ENCODE data around the gene MTERF2. TPM values are rescaled to one million over a fixed set of nuclear protein-coding genes. Genes with fewer than 3 reads are reported as not detected.

Gene MTERF2
- total and polyA plus RNA-seq, 2 of the 13 experiments (the other 11 are each of a cell fraction or from before 2014, with no cell fraction given): 8.0 to 11.6 TPM

- TF ChIP-seq TIGD3 (CRISPR knock-in tag; IDR thresholded peaks at IDR 0.05; ENCODE audit: borderline replicate concordance): no peak
- TF ChIP-seq STAT5B (CRISPR knock-in tag; IDR thresholded peaks at IDR 0.05): no peak
- TF ChIP-seq ZIK1 (CRISPR knock-in tag; IDR thresholded peaks at IDR 0.05; ENCODE audit: borderline replicate concordance, low read depth): no peak
- no peak for TF ChIP-seq ZKSCAN8 (CRISPR knock-in tag; IDR thresholded peaks at IDR 0.05; ENCODE audit: borderline replicate concordance)
- no peak for TF ChIP-seq NPAS2 (CRISPR knock-in tag; IDR thresholded peaks at IDR 0.05; ENCODE audit: borderline replicate concordance)
- no peak for TF ChIP-seq KDM6A (CRISPR knock-in tag; IDR thresholded peaks at IDR 0.05; ENCODE audit: low read depth)
- TF ChIP-seq ARHGAP35 (CRISPR knock-in tag; IDR thresholded peaks at IDR 0.05; ENCODE audit: borderline replicate concordance): no peak
- no peak for TF ChIP-seq ZNF703 (CRISPR knock-in tag; IDR thresholded peaks at IDR 0.05; ENCODE audit: borderline replicate concordance)
- TF ChIP-seq BRF2 (CRISPR knock-in tag; IDR thresholded peaks at IDR 0.05): no peak
- no peak for TF ChIP-seq ZBTB49 (CRISPR knock-in tag; IDR thresholded peaks at IDR 0.05; ENCODE audit: borderline replicate concordance)
- no peak for TF ChIP-seq SCMH1 (CRISPR knock-in tag; IDR thresholded peaks at IDR 0.05; ENCODE audit: borderline replicate concordance)
- no peak for TF ChIP-seq SIN3B (IDR thresholded peaks at IDR 0.05; ENCODE audit: low read length)
- no peak for TF ChIP-seq ZNF674 (CRISPR knock-in tag; IDR thresholded peaks at IDR 0.05; ENCODE audit: low read depth)
- no peak for TF ChIP-seq ZBTB7B (CRISPR knock-in tag; IDR thresholded peaks at IDR 0.05)
- TF ChIP-seq ZNF282 (IDR thresholded peaks at IDR 0.05; ENCODE audit: partially characterized antibody): no peak
- no peak for TF ChIP-seq HBP1 (CRISPR knock-in tag; IDR thresholded peaks at IDR 0.05; ENCODE audit: low read depth)
Measured at GRCh38 chr12:106956048-106956578, 30.8 kb downstream of the MTERF2 start (continued).
